GM21526 (cell line): ENCODE data around the gene MAML3.

Experiments used
- ATAC-seq: cut with Tn5 transposase; IDR thresholded peaks from one replicate; pipeline ENCODE4 v1.9.1; 2021; ENCODE audit warnings: moderate library complexity; ENCODE audit not compliant: unreplicated experiment, low FRiP score

The MAML3 gene

GRCh38 chr4:139676913-139677585 lies 476.9 kb downstream of the MAML3 start:
- ATAC-seq = no peak

- ATAC-seq = no peak
Observed at GRCh38 chr4:139676365-139676764, 477.6 kb downstream of the MAML3 start.

DNA sequence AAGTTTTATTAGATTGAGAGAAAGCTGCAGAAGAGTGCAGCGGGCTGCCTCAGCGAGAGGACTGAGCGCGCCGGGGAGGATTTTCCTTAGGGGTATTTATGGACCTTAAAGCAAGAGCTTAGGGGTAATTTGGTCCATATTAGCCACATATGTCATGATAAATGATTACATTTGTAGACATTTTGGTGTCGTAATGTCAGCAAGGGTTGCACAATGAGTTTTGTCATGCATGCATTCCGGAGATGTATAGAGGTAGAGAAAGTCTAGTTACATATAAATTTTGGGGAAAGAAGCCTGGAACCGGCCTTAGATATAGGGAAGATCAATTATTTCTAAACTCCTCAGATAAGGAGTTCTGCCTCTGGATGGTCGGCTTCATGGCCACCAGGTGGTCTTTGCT lies 478.3 kb downstream of the MAML3 start:
- no peak for ATAC-seq

- ATAC-seq = no peak
Observed at GRCh38 chr4:139674875-139675550, 479.0 kb downstream of the MAML3 start.

DNA sequence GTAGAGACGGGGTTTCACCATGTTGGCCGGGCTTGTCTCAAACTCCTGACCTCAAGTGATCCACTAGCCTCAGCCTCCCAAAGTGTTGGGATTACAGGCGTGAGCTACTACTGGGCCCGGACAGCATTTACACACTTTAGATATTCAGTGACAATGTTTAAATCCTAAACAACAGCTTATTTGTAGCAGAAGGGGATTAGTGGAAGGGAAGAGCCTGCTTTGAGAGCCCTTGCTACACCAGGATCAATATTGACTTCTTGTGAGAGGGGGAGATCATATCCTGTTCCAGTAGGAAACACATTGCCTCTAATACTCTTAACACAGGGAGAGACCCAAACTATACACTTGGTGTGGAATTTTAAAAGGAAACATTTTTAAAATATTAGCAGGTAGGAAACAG lies 481.3 kb downstream of the MAML3 start:
- no peak for ATAC-seq

GRCh38 chr4:139672215-139672614 lies 481.8 kb downstream of the MAML3 start:
- ATAC-seq = no peak

GRCh38 chr4:139670775-139671174 lies 483.2 kb downstream of the MAML3 start:
- no peak for ATAC-seq

DNA sequence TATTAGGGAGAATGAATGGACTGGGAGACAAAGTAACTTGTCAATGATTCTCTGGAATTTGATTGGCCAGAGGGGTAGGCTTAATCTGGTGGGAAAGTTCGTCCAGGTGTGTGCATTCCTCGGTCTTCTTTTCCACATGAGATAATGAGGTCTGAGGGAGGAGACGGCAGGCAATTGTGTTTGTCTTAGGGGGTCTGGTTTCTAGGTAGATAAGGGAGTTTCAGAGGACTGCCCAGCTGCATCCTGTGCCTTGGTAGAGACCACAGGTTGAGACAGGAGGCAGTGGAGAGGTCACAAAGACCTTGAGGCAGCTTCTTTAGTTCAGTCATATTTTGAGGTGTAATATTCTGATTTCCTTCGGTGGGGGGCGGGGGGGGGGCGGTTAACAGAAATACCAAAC lies 484.1 kb downstream of the MAML3 start:
- no peak for ATAC-seq

DNA sequence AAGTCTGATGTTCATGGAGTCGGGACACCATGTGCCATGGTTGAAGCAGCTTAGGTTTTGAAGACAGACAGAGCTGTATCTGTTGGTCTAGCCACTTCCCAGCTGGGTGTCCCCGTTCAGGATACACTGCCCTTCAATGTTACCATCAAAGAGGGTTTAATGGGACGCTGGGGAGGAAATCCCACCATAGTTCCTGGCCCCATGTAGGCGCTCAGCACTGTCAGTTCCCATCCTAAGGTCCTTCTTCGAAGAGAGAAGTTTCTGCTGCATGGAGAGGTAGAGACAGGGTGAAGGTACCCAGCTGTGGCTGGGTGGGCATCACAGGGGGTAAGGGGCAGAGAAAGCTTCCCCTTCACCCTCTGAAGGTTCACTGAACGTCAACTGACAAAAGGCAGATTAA lies 484.6 kb downstream of the MAML3 start:
- ATAC-seq = no peak

- no peak for ATAC-seq
Observed at GRCh38 chr4:139668658-139669201, 485.3 kb downstream of the MAML3 start.

DNA sequence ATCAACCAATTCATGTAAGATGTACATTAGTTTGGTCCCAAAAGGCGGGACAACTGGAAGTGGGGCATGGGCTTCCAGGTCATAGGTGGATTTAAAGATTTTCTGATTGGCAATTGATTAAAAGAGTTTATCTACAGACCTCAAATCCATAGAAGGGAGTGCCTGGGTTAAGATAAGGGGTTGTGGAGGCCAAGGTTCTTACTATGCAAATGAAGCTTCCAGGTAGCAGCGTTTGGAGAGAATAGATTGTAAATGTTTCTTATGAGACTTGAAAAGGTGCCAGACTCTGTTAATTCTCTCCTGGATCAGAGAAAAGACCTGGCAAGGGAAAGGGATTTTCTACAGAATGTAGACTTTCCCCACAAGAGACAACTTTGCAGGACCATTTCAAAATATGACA lies 485.9 kb downstream of the MAML3 start:
- ATAC-seq = no peak
